Mesodermal cell (in vitro differentiated cells): ENCODE results near the gene EFNA1.

Experiments
- H3K27ac ChIP-seq: 2 replicates; pipeline ENCODE4 v1.7.0; 2013; ENCODE audit warnings: mild to moderate bottlenecking, low read depth, low read length, moderate library complexity; ENCODE audit not compliant: severe bottlenecking
- H3K36me3 ChIP-seq: 2 replicates; pipeline ENCODE4 v1.7.1; 2013; ENCODE audit warnings: mild to moderate bottlenecking, low read length, moderate library complexity; ENCODE audit not compliant: control insufficient read depth, insufficient read depth
- H3K4me1 ChIP-seq: one replicate; pipeline ENCODE4 v1.7.1; 2013; ENCODE audit warnings: mild to moderate bottlenecking, low read length; ENCODE audit not compliant: insufficient read depth, control insufficient read depth, poor library complexity, severe bottlenecking
- H3K4me3 ChIP-seq: 2 replicates; pipeline ENCODE4 v1.7.0; 2013; ENCODE audit warnings: low read length, control low read depth, mild to moderate bottlenecking; ENCODE audit not compliant: insufficient read depth, poor library complexity, severe bottlenecking; ENCODE audit errors: extremely low read depth
- H3K9me3 ChIP-seq: 2 replicates; pipeline ENCODE4 v1.7.1; 2013; ENCODE audit warnings: mild to moderate bottlenecking, low read length, moderate library complexity; ENCODE audit not compliant: control insufficient read depth
- WGBS, 2 experiments: methylation state at CpG; one replicate each; pipeline ENCODE4 v1.1.5; 2013; ENCODE audit warnings: missing lambda C conversion rate in 2 of 2; ENCODE audit not compliant: insufficient coverage in 2 of 2; 5-methylcytosine and 5-hydroxymethylcytosine counted together

Gene EFNA1

GRCh38 chr1:155170806-155171205, 43.1 kb downstream of the EFNA1 start:
- 93 to 96% methylated on average over 7 of the region's 7 CpGs for WGBS, 2 experiments
- no peaks in the 10 kb centered on the region for H3K9me3 ChIP-seq

GRCh38 chr1:155171836-155172731, 44.4 kb downstream of the EFNA1 start:
- 37 to 59% methylated on average over 5 to 8 of the region's 8 CpGs for WGBS, 2 experiments
- Histone ChIP-seq H3K4me1 (peaks cover 7% of the 10 kb centered on the region), H3K4me3 (peak overlapping the region; percentile 90), H3K36me3 (peaks cover 38% of the 10 kb centered on the region), H3K27ac (peak overlapping the region; percentile 93), H3K9me3 (no peaks in the 10 kb centered on the region)

More at GRCh38 chr1:155170806-155171205, 43.1 kb downstream of the EFNA1 start:
- H3K4me1 ChIP-seq = peaks cover 7% of the 10 kb centered on the region
- H3K27ac ChIP-seq = no peak overlapping the region
- H3K4me3 ChIP-seq = no peak overlapping the region
- H3K36me3 ChIP-seq = peaks cover 35% of the 10 kb centered on the region

- peak within 1 kb of the TSS; percentile 90 for H3K4me3 ChIP-seq
- WGBS, 2 experiments = 0% methylated on average over 45 to 50 of the region's 57 CpGs
- H3K36me3 ChIP-seq = peaks cover 46% of the 10 kb centered on the region
- H3K4me1 ChIP-seq = peaks cover 7% of the 10 kb centered on the region
- peak within 1 kb of the TSS; percentile 93 for H3K27ac ChIP-seq
- H3K9me3 ChIP-seq = no peaks in the 10 kb centered on the region
Observed at GRCh38 chr1:155172732-155173477, 45.2 kb downstream of the EFNA1 start, which contains the start of gene KRTCAP2. KRTCAP2 (minus strand) TSS chr1:155173304; CDS start chr1:155173224, 80 bp downstream.

DNA sequence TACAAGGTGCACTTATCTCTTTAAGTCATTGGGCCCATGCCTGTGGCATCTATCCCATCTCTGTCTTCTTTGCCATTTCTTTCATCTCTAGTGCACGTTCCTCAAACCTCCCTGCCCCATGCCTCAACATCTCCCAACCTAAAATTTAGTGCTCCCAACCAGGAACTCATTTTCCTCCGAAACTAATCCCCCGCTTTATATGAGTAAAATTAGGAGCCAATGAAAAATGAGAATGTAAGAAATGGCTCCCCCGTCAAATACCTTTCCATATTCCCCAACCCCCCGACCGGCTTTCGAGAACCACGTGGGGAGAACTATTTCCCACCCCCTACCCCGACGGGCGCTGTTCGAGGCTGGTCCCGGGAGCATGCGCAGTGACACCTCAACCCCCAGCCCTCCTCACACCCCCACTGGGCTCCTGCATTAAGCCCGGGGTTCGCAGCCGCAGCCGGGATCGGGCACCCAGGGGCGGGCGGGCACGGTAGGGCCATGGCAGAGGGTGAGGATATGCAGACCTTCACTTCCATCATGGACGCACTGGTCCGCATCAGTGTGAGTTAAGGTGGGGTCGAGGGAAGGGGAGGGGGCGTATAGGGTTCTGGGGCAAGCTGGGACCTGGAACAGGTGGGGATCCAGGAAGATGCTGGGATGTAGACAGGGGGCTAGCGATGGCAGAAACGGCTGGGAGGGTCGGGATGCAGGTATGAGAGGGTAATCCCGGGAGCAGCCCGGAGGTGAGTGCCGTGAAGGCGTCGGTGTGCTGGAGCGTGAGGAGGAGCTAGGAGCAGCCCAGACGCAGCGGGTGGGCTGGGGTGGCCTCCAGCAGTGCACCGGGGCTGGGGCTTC, 46.0 kb downstream of the EFNA1 start, which contains the start of gene TRIM46:
TSS of gene TRIM46 (plus strand) at position 372 of the 846 bp plus-strand sequence. CDS start at position 490, 118 bp downstream.
- Histone ChIP-seq H3K36me3 (peaks cover 53% of the 10 kb centered on the region), H3K27ac (peak within 1 kb of the TSS; percentile 93), H3K4me3 (peak within 1 kb of the TSS; percentile 90), H3K4me1 (peaks cover 7% of the 10 kb centered on the region), H3K9me3 (no peaks in the 10 kb centered on the region)
- 1 to 2% methylated on average over 14 to 20 of the region's 38 CpGs for WGBS, 2 experiments

DNA sequence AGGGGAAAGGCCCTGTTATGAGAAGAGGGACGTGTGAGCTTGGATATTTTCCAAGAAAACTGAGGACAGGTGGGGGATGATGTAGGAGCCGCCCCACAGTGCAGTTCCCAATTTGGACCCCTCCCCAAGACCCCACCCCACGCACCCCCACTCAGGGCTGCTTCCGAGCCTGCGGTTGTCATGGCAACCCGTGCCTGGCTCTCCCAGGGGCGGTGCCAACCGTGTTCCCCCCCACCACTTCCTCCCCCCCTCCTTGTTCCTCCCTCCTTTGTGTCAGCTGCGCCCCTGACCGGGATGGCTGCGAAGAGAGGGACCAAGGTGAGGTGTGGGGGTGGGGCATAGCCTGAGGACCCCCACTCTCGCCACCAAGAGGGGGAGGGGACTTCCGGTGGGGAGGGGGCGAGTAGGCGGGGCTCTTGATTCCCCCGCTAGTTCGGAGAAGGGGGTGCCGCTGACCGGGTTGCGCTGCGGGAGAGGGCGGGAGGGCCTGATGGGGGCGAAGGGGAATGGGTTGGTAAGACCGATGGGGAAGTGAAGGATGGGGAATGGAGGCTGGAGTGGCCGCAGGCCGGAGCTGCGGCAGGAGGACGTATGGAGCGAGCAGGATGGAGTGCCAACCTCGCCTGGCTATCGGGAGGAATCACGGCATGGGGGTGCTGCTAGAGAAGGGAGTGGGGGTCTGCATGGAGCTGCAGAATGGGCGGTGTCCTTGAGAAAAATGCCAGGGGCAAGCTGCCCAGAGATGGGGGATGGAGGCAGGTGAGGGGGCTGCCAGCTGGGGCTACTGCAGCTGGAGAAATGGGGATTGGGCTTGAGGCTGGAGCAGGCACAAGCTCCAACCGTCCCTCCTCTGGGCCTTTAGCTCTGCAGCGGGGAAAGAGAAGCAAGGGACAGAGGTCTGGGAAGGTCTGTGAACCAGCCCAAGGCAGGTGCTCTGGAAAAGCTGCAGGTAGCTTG, 46.9 kb downstream of the EFNA1 start:
- Histone ChIP-seq H3K9me3 (no peaks in the 10 kb centered on the region), H3K27ac (no peak overlapping the region), H3K36me3 (peaks cover 53% of the 10 kb centered on the region), H3K4me3 (peak overlapping the region; percentile 90), H3K4me1 (peaks cover 7% of the 10 kb centered on the region)
- 8 to 11% methylated on average over 18 to 19 of the region's 35 CpGs for WGBS, 2 experiments

DNA sequence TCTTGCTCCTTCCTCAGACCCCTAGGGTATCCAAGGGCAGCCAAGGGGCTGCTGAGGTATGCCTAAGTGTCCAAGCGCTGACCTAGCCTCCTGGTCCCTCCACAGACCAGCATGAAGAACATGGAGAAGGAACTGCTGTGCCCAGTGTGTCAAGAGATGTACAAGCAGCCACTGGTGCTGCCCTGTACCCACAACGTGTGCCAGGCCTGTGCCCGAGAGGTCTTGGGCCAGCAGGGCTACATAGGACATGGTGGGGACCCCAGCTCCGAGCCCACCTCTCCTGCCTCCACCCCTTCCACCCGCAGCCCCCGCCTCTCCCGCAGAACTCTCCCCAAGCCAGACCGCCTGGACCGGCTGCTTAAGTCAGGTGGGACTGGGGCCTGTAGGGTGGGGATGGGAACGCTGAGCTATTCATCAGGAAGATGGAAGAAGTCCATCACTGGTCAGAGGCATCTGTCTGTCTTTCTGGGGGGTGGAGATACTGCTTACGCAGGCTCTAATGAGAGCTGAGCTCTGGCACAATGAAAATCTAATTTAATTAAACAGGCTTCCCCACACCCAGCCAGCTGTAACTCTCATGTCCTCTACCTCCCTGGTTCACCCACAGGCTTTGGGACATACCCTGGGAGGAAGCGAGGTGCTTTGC, 47.7 kb downstream of the EFNA1 start:
- peaks cover 51% of the 10 kb centered on the region for H3K36me3 ChIP-seq
- H3K4me1 ChIP-seq = peaks cover 7% of the 10 kb centered on the region
- peak overlapping the region; percentile 90 for H3K4me3 ChIP-seq
- H3K27ac ChIP-seq = no peak overlapping the region
- 82 to 86% methylated on average over 5 to 6 of the region's 12 CpGs for WGBS, 2 experiments
- H3K9me3 ChIP-seq = no peaks in the 10 kb centered on the region

GRCh38 chr1:155175927-155176371, 48.3 kb downstream of the EFNA1 start:
- no peak overlapping the region for H3K27ac ChIP-seq
- 100% methylated on average over 2 to 7 of the region's 9 CpGs for WGBS, 2 experiments
- H3K4me1 ChIP-seq = peaks cover 7% of the 10 kb centered on the region
- H3K4me3 ChIP-seq = no peak overlapping the region
- H3K36me3 ChIP-seq = peaks cover 47% of the 10 kb centered on the region
- H3K9me3 ChIP-seq = no peaks in the 10 kb centered on the region

DNA sequence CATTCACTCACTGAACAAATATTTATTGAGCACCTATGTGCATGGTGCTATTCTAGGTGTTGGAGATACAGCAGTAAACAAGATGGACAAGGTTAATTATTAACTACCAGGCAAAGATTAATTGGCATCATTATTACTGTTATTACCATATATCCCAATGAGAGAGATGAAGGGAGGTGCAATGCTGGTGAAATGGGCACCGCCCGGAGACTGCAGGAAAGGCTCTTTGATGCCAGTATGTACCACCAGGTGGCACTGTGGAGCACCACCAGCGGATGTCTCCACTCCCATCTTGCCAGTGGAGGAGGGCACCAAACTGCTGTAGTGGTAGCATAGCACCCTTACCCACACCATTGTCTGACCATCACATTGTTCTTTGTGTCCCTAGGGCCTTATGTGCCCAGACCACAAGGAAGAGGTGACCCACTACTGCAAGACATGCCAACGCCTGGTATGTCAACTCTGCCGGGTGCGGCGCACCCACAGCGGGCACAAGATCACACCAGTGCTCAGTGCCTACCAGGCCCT, 48.9 kb downstream of the EFNA1 start:
- peaks cover 47% of the 10 kb centered on the region for H3K36me3 ChIP-seq
- 54 to 92% methylated on average over 5 of the region's 8 CpGs for WGBS, 2 experiments
- H3K4me3 ChIP-seq = no peak overlapping the region
- H3K4me1 ChIP-seq = peaks cover 7% of the 10 kb centered on the region
- no peak overlapping the region for H3K27ac ChIP-seq
- no peaks in the 10 kb centered on the region for H3K9me3 ChIP-seq
